SHP77 treated with DMSO at 0.1 percent for 48 hours (cell line): ENCODE data around the gene SSH2.
"Not testable (repeated sequence)": the region's sequence is repeated elsewhere in the genome, so short reads cannot be mapped to it uniquely, and the experiment has no call there.

ENCODE experiments used
- DNase-seq: peaks from one replicate; lab custom pipeline; 2025; lab: John Stamatoyannopoulos, UW

SSH2 gene

GRCh38 chr17:29931231-29931932 lies 1.4 kb upstream of the SSH2 start:
- peak; percentile 74 for DNase-seq

GRCh38 chr17:29930409-29931010 lies 482 bp upstream of the SSH2 start:
- no peak for DNase-seq

GRCh38 chr17:29929006-29929532 lies 959 bp downstream of the SSH2 start:
- no peak for DNase-seq

GRCh38 chr17:29927546-29927945 lies 2.5 kb downstream of the SSH2 start:
- no peak for DNase-seq

GRCh38 chr17:29924786-29925185 lies 5.2 kb downstream of the SSH2 start:
- no peak for DNase-seq

- DNase-seq: no peak
Observed at GRCh38 chr17:29918922-29919856, 10.8 kb downstream of the SSH2 start.

GRCh38 chr17:29918016-29918415 lies 12.0 kb downstream of the SSH2 start:
- DNase-seq: no peak

- no peak for DNase-seq
Observed at GRCh38 chr17:29914819-29915537, 15.1 kb downstream of the SSH2 start.

- DNase-seq: no peak
Observed at GRCh38 chr17:29911641-29912177, 18.3 kb downstream of the SSH2 start.

GRCh38 chr17:29909236-29910003 lies 20.6 kb downstream of the SSH2 start:
- DNase-seq: no peak

GRCh38 chr17:29906969-29907368 lies 23.1 kb downstream of the SSH2 start:
- no peak for DNase-seq

- DNase-seq: no peak
Observed at GRCh38 chr17:29905879-29906167, 24.2 kb downstream of the SSH2 start.

GRCh38 chr17:29905086-29905878 lies 24.7 kb downstream of the SSH2 start:
- DNase-seq: no peak

GRCh38 chr17:29903471-29903870 lies 26.6 kb downstream of the SSH2 start:
- no peak for DNase-seq

- DNase-seq: not testable (repeated sequence)
Observed at GRCh38 chr17:29897136-29897535, 32.9 kb downstream of the SSH2 start.

- DNase-seq: no peak
Observed at GRCh38 chr17:29892201-29892600, 37.8 kb downstream of the SSH2 start.

- DNase-seq: no peak
Observed at GRCh38 chr17:29891131-29891530, 38.9 kb downstream of the SSH2 start.

GRCh38 chr17:29885031-29885640 lies 44.9 kb downstream of the SSH2 start:
- DNase-seq: no peak

GRCh38 chr17:29883497-29883896 lies 46.5 kb downstream of the SSH2 start:
- DNase-seq: no peak

- no peak for DNase-seq
Observed at GRCh38 chr17:29881256-29881655, 48.8 kb downstream of the SSH2 start.
